Erythroblast (primary cell): ENCODE results near the gene SREK1.
"Not testable (repeated sequence)": the region's sequence is repeated elsewhere in the genome, so short reads cannot be mapped to it uniquely, and the experiment has no call there.

Source experiments
- DNase-seq, 2 experiments: peaks; one replicate each; lab custom pipeline; 2025; lab: John Stamatoyannopoulos, UW
- GATA1 ChIP-seq: IDR thresholded peaks from 2 replicates; pipeline ENCODE4 v1.6.1; 2011; ENCODE audit warnings: low read depth, mild to moderate bottlenecking, control low read depth, low read length, moderate library complexity
- POLR2A ChIP-seq: IDR thresholded peaks from 2 replicates; pipeline ENCODE4 v1.6.1; 2011; ENCODE audit warnings: mild to moderate bottlenecking, low read length

SREK1 gene

GRCh38 chr5:66222455-66222854 lies 78.4 kb downstream of the SREK1 start:
- DNase-seq, result no peak
- TF ChIP-seq GATA1 (no peak), POLR2A (no peak)

DNA sequence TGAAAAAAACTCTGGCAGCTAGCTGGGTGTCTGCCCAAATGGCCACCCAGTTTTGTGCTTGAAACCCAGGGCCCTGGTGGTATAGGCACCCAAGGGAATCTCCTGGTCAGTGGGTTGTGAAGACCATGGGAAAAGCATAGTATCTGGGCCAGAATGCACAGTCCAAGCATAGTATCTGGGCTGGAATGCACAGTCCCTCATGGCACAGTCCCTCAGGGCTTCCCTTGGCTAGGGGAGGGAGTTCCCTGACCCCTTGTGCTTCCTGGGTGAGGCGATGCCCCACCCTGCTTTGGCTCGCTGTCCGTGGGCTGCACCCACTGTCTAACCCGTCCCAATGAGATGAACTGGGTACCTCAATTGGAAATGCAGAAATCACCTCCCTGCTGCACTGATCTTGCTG lies 78.8 kb downstream of the SREK1 start:
- DNase-seq, result not testable (repeated sequence)

DNA sequence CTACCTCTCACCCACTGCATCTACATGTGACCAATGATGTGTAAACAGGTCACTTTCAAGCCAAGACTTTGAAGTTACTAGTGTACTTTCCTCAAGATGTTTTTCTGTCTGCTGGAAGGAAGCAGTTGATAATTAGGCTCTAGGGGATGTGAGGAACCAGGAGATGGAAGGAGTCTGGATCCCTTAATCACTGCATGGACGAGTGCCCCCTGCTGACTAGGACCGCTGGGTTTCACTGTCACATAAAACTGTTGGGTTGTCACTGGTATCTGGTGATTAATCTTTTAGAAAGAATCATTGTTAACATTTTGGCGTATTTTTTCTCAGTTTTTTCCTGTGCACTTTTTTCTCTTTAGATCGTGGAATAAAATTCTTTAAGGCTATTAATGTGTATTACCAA lies 79.5 kb downstream of the SREK1 start:
- DNase-seq, result peak; percentile 12 to 48
- TF ChIP-seq GATA1, result no peak
- TF ChIP-seq POLR2A, result no peak

DNA sequence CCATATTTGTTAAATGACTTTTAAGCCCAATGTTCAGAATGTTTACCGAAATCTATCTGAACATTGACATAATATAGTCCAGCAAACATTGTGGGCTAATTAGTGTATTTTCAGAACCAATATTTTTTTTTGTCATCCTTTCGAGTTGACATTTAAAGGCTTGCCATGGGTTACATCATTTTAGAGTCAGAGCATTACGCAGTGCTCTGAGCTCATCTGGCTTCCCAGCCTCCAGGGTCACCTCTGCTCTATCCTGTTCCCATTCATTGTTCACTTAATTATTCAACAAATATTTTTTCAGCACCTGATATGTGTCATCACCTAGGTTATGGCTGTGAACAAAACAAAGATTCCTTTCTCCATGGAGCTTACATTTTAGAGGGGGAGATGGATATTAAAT lies 80.2 kb downstream of the SREK1 start:
- no peak for TF ChIP-seq POLR2A
- no peak for TF ChIP-seq GATA1

GRCh38 chr5:66224773-66225553 lies 80.9 kb downstream of the SREK1 start:
- TF ChIP-seq POLR2A (no peak), GATA1 (no peak)
- DNase-seq, result no peak

More for the DNA sequence above, 80.2 kb downstream of the SREK1 start:
- DNase-seq, result peak in 1 of 2 experiments; percentile 52

- TF ChIP-seq POLR2A, result no peak
- no peak for TF ChIP-seq GATA1
- no peak for DNase-seq
Measured at GRCh38 chr5:66230551-66230950, 86.5 kb downstream of the SREK1 start.

- no peak for DNase-seq
- no peak for TF ChIP-seq GATA1
Measured at GRCh38 chr5:66231508-66231907, 87.4 kb downstream of the SREK1 start.

DNA sequence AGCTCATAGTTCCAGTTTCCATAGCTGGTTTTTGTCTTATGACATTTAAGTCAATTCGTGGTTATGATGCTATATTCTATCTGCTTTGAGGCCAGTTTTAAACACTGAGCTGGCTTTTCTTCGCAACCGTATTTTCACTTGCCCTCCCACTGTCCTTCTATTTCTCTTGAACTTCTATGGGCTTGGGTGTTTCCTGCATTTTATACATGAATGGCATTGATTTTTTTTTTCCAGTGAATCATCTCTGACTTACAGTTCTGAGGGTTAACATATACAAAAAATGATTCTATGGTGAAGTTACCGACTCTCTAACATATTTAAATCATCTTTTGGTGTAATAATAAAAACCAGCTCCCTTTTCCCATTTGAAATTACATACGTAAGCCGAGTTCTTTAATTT lies 88.2 kb downstream of the SREK1 start:
- DNase-seq, result no peak

DNA sequence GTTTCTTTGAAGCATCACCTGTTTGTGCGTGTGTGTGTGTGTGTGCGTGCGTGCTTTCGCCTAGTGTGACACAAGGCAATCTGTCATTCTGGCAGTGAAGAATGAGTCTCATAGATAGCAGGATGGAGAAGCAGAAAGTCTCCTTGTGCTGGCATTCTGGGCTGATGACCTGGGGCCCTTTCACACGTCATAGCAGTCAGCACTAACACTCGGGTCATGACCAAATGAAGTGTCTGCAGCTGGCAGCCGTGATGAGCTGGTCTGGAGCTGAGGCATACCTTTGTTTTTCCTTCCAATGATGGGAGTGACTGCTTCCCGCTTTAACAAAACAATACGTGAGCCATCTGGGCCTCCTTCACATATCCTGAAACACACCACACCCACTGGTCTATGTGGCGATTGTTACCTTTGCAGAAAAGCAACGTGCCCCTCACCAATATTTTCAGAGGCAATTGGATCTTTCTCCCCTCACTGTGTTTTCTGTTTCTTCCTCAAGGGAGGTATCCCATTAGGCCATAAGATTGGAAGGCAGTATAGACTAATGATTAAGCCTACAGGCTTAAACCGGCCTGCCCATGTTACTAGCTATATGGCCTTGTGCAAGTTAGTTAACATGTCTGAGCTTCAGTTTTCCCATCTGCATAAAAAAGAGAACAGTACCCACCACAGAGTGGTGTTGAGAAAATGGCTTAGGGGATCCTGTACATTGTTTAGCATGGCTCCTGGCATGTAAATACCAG lies 88.8 kb downstream of the SREK1 start:
- TF ChIP-seq GATA1 (no peak), POLR2A (no peak)
- no peak for DNase-seq

More for the DNA sequence above, 88.2 kb downstream of the SREK1 start:
- TF ChIP-seq POLR2A (no peak), GATA1 (no peak)
